Stimulated activated CD4-positive, alpha-beta T cell treated with anti-CD3 and anti-CD28 coated beads, Interleukin-4, amount 100 ng/mL, for 4 hours (primary cell): ENCODE data around the gene SYNDIG1L.

Experiments
- DNase-seq, 2 experiments: peaks; one replicate each; pipeline ENCODE4 v3.0.0-alpha.2; 2020

SYNDIG1L gene

GRCh38 chr14:74429221-74429691 is 3.2 kb upstream of the SYNDIG1L start:
- DNase-seq = no peak

- DNase-seq = no peak
Observed at GRCh38 chr14:74427651-74428050, 1.6 kb upstream of the SYNDIG1L start.

GRCh38 chr14:74425525-74426201 is 347 bp downstream of the SYNDIG1L start:
- DNase-seq = peak; percentile 23 to 61

GRCh38 chr14:74424606-74425005 is 1.4 kb downstream of the SYNDIG1L start:
- no peak for DNase-seq

- DNase-seq = no peak
Observed at GRCh38 chr14:74423246-74423645, 2.8 kb downstream of the SYNDIG1L start.

- no peak for DNase-seq
Observed at GRCh38 chr14:74421981-74422380, 4.0 kb downstream of the SYNDIG1L start.

- no peak for DNase-seq
Observed at GRCh38 chr14:74419086-74419485, 6.9 kb downstream of the SYNDIG1L start.

GRCh38 chr14:74418031-74418430 is 8.0 kb downstream of the SYNDIG1L start:
- no peak for DNase-seq

GRCh38 chr14:74417611-74418010 is 8.4 kb downstream of the SYNDIG1L start:
- no peak for DNase-seq

- no peak for DNase-seq
Observed at GRCh38 chr14:74417201-74417600, 8.8 kb downstream of the SYNDIG1L start.

- DNase-seq = no peak
Observed at GRCh38 chr14:74415115-74415437, 10.9 kb downstream of the SYNDIG1L start.

GRCh38 chr14:74414403-74415114 is 11.5 kb downstream of the SYNDIG1L start:
- no peak for DNase-seq

GRCh38 chr14:74413627-74414026 is 12.4 kb downstream of the SYNDIG1L start:
- DNase-seq = no peak

- no peak for DNase-seq
Observed at GRCh38 chr14:74412753-74413152, 13.3 kb downstream of the SYNDIG1L start.

GRCh38 chr14:74411671-74412070 is 14.3 kb downstream of the SYNDIG1L start:
- no peak for DNase-seq

- no peak for DNase-seq
Observed at GRCh38 chr14:74409441-74409840, 16.6 kb downstream of the SYNDIG1L start.

- no peak for DNase-seq
Observed at GRCh38 chr14:74408870-74409269, 17.1 kb downstream of the SYNDIG1L start.

- no peak for DNase-seq
Observed at GRCh38 chr14:74407801-74408154, 18.2 kb downstream of the SYNDIG1L start.

GRCh38 chr14:74407021-74407800 is 18.8 kb downstream of the SYNDIG1L start:
- DNase-seq = no peak

GRCh38 chr14:74405663-74406062 is 20.3 kb downstream of the SYNDIG1L start:
- no peak for DNase-seq

GRCh38 chr14:74404435-74404834 is 21.6 kb downstream of the SYNDIG1L start:
- no peak for DNase-seq

GRCh38 chr14:74403619-74404417 is 22.2 kb downstream of the SYNDIG1L start:
- no peak for DNase-seq
